K562 (cell line): ENCODE results near the gene TMEM217. TPM values are rescaled to one million over a fixed set of nuclear protein-coding genes. Genes with fewer than 3 reads are reported as not detected.

Experiments
- ATAC-seq: fragments of 200-7000 bp; cut with Tn5 transposase; 3 replicates; pipeline ENCODE4 v1.9.1; 2020; ENCODE audit warnings: moderate library complexity
- BruUV-seq: library from RNA; stranded (reverse); fragments of 400-500 nt; replicated peaks from 2 replicates; lab custom pipeline; 2021; lab: Mats Ljungman, UMichigan
- CTCF ChIA-PET: fragments of 300-600 bp; formaldehyde crosslinking; extraction: SDS; loops from one replicate; lab custom pipeline; 2021; ENCODE audit warnings: low intra/inter-chr PET ratio; lab: Yijun Ruan, JAX
- POLR2A ChIA-PET: fragments of 300-600, 350-650 bp; sonication (Branson Sonifier 250); formaldehyde crosslinking; extraction: SDS; loops from one replicate; lab custom pipeline; 2021; ENCODE audit warnings: antibody characterized with exemption, inconsistent platforms; lab: Yijun Ruan, JAX
- DNase-seq, 4 experiments: peaks; one replicate each; pipeline versions ENCODE4 v3.0.0 to v3.0.0-alpha.2; 2011 to 2018; ENCODE audit warnings: low spot score in 3 of 4, mixed read lengths in 3 of 4; ENCODE audit errors: extremely low read depth in 1 of 4
- FAIRE-seq: peaks from 2 replicates; lab custom pipeline; 2011; peaks lifted over from hg19 to GRCh38; lab: Jason Lieb, UNC
- H2AFZ ChIP-seq: 2 replicates; pipeline ENCODE4 v1.6.0; 2011; ENCODE audit warnings: low read depth, low read length, control low read depth, inconsistent platforms
- H3K27ac ChIP-seq: fragments of 200-600 bp; 3 replicates; pipeline ENCODE4 v1.8.0; 2011; ENCODE audit warnings: low read depth, mild to moderate bottlenecking, control low read depth, inconsistent platforms, low read length, moderate library complexity, mixed read lengths; ENCODE audit errors: extremely low read depth
- H3K27me3 ChIP-seq, 2 experiments: fragments of 300-600 bp in 1 of 2; 2 replicates in 1 of 2; 3 replicates in 1 of 2; pipeline versions ENCODE4 v1.6.0 to v1.8.0; 2011; ENCODE audit warnings: inconsistent platforms in 2 of 2, low read length in 2 of 2, mild to moderate bottlenecking in 1 of 2, mixed read lengths in 1 of 2, moderate library complexity in 1 of 2; ENCODE audit not compliant: control insufficient read depth in 2 of 2, insufficient read depth in 2 of 2
- H3K36me3 ChIP-seq: fragments of 300-600 bp; 3 replicates; pipeline ENCODE4 v1.8.0; 2011; ENCODE audit warnings: mild to moderate bottlenecking, low read length, inconsistent platforms; ENCODE audit not compliant: control insufficient read depth, insufficient read depth
- H3K4me1 ChIP-seq, 2 experiments: fragments of 200-600 bp in 1 of 2; replicated peaks in 1 of 2; 2 replicates in 1 of 2; 3 replicates in 1 of 2; pipeline versions ENCODE4 v1.5.1 to v1.8.0; 2011; ENCODE audit warnings: inconsistent platforms in 2 of 2, low read length in 2 of 2, mild to moderate bottlenecking in 1 of 2, mixed read lengths in 1 of 2, moderate library complexity in 1 of 2; ENCODE audit not compliant: control insufficient read depth in 2 of 2, insufficient read depth in 2 of 2
- H3K4me2 ChIP-seq: 2 replicates; pipeline ENCODE4 v1.6.1; 2011; ENCODE audit warnings: low read length, control low read depth, inconsistent platforms, mixed read lengths; ENCODE audit not compliant: insufficient read depth
- H3K4me3 ChIP-seq: fragments of 200-600 bp; sonication (generic), shearing (Covaris generic); 2 replicates; pipeline ENCODE4 v1.5.1; 2016; ENCODE audit warnings: control low read depth, inconsistent platforms
- H3K79me2 ChIP-seq: fragments of 200-600 bp; 3 replicates; pipeline ENCODE4 v1.8.0; 2011; ENCODE audit warnings: low read length, inconsistent platforms; ENCODE audit not compliant: control insufficient read depth, insufficient read depth
- H3K9ac ChIP-seq, 2 experiments: 2 replicates each; pipeline versions ENCODE4 v1.6.0 to v1.6.1; 2011; ENCODE audit warnings: low read depth in 2 of 2, low read length in 2 of 2, control low read depth in 1 of 2, inconsistent platforms in 1 of 2, mild to moderate bottlenecking in 1 of 2, mixed read lengths in 1 of 2; ENCODE audit not compliant: insufficient read depth in 1 of 2
- H3K9me1 ChIP-seq: one replicate; pipeline ENCODE4 v1.6.0; 2011; ENCODE audit warnings: inconsistent platforms, mild to moderate bottlenecking, low read length, moderate library complexity; ENCODE audit not compliant: control insufficient read depth, insufficient read depth
- H3K9me3 ChIP-seq: replicated peaks from 2 replicates; pipeline ENCODE4 v1.5.1; 2011; ENCODE audit warnings: low read depth, low read length, inconsistent platforms; ENCODE audit not compliant: control insufficient read depth, insufficient read depth
- H4K20me1 ChIP-seq: replicated peaks from 2 replicates; pipeline ENCODE4 v1.6.1; 2011; ENCODE audit warnings: low read length, inconsistent platforms, mixed read lengths; ENCODE audit not compliant: control insufficient read depth, insufficient read depth
- CBFB ChIP-seq: sonication (generic); formaldehyde crosslinking; IDR thresholded peaks from 2 replicates; pipeline ENCODE4 v1.4.0; 2020; ENCODE audit warnings: mild to moderate bottlenecking, missing genetic modification reagents
- CEBPG ChIP-seq, 3 experiments: fragments of 200-800 bp in 1 of 3; sonication (Bioruptor generic) in 1 of 3; sonication (generic) in 1 of 3; formaldehyde crosslinking in 1 of 3; IDR thresholded peaks in 2 of 3; conservative IDR thresholded peaks in 1 of 3; 2 replicates each; pipeline versions ENCODE4 v1.6.1 to v1.8.0; 2016 to 2022; ENCODE audit warnings: missing compliant biosample characterization in 2 of 3, missing genetic modification characterization in 2 of 3, mild to moderate bottlenecking in 1 of 3, missing genetic modification reagents in 1 of 3
- TSC22D4 ChIP-seq: fragments of 450-650 bp; IDR thresholded peaks from 2 replicates; pipeline ENCODE4 v1.6.1; 2016; ENCODE audit warnings: missing genetic modification characterization, missing biosample characterization, control low read depth
- YY1 ChIP-seq, 3 experiments: IDR thresholded peaks; 2 replicates each; pipeline ENCODE4 v1.6.1; 2011; ENCODE audit warnings: low read length in 2 of 3, mild to moderate bottlenecking in 2 of 3, moderate library complexity in 2 of 3, borderline replicate concordance in 1 of 3, control low read depth in 1 of 3, low read depth in 1 of 3; ENCODE audit not compliant: insufficient read depth in 3 of 3, insufficient replicate concordance in 2 of 3, control insufficient read depth in 1 of 3, insufficient read length in 1 of 3; ENCODE audit errors: extremely low read depth in 1 of 3
- WGBS: fragments of 100-300 bp; shearing (Covaris generic); methylation state at CpG from one replicate; pipeline ENCODE4 v1.1.6; 2016; ENCODE audit warnings: low coverage, mixed read lengths; ENCODE audit not compliant: insufficient coverage; ENCODE audit errors: missing lambda C conversion rate; 5-methylcytosine and 5-hydroxymethylcytosine counted together
- in situ Hi-C: fragments of 300-500 bp; cut with MboI; formaldehyde crosslinking; loops from 4 replicates; pipeline ENCODE4 v1.15.0; 2018; ENCODE audit warnings: inconsistent platforms, mixed read lengths
- intact Hi-C: fragments of 100-400 bp; cut with micrococcal nuclease; formaldehyde crosslinking; loops from 2 replicates; pipeline ENCODE4 v1.14.2; 2022
- polyA plus RNA-seq, 8 experiments: library from polyadenylated mRNA; depleted of rRNA in 4 of 8; stranded (reverse) in 5 of 8; unstranded in 3 of 8; fragments of >200 nt; fragmentation: Nextera tagmentation in 2 of 8; fragmentation: Illumina TruSeq in 1 of 8; extraction: Ambion mirVana in 2 of 8; extraction: Trizol in 1 of 8; gene quantifications; 2 replicates each; pipeline versions ENCODE4 v1.2.1 to v1.2.3, GENCODE V29; 2011 to 2014; ENCODE audit warnings: inconsistent platforms in 1 of 8, missing spikeins in 1 of 8
- total RNA-seq, 7 experiments: library from RNA; depleted of rRNA in 6 of 7; stranded (reverse); fragments of >200 nt in 6 of 7; fragmentation: Illumina TruSeq in 2 of 7; extraction: Trizol in 2 of 7; gene quantifications; 2 replicates each; pipeline versions ENCODE4 v1.2.1 to v1.2.3, GENCODE V29; 2011 to 2021; ENCODE audit warnings: low replicate concordance in 1 of 7
- TF ChIP-seq, protein P1 (sequence below): fragments of 250-450 bp; sonication (Bioruptor Pico); IDR thresholded peaks from 2 replicates; pipeline ENCODE4 v1.5.0; 2021
- TF ChIP-seq, protein P2 (sequence below), 3 experiments: IDR thresholded peaks in 2 of 3; conservative IDR thresholded peaks in 1 of 3; 2 replicates each; pipeline ENCODE4 v1.5.1; 2011 to 2012; ENCODE audit warnings: low read length in 3 of 3, mild to moderate bottlenecking in 3 of 3, control low read depth in 2 of 3, improper control_type of control experiment in 1 of 3, inconsistent platforms in 1 of 3, low read depth in 1 of 3, mixed read lengths in 1 of 3, moderate library complexity in 1 of 3; ENCODE audit not compliant: insufficient read depth in 2 of 3

The TMEM217 gene
- total and polyA plus RNA-seq, 9 of the 15 experiments (the other 6 are each of a cell fraction or from before 2014, with no cell fraction given): 1.3 to 8.0 (median 1.9) TPM

DNA sequence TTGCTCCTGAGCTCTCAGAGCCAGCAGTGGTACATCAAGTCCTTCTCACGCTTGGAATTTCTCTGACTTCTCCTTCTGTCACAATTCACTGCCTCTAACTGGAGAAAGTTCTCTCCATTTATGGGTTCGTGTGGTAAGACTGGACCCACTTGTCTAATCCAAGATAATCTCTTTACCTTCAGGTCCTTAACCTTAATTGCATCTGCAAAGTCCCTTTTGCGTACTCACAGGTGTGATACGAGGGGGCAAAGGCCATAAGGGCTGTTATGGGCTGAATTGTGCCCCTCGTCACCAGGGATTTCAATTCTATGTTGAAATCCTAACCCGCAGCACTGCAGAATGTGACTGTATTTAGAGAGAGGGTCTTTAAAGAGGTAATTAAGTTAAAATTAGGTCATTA lies 27.8 kb downstream of the TMEM217 start:
- Histone ChIP-seq H2AFZ (peak overlapping the region; percentile 43), H3K9me3 (no peaks in the 10 kb centered on the region), H3K9ac (peak overlapping the region in 1 of 2 experiments; percentile 41; a peak in 1 of 4 replicates), H3K36me3 (no peaks in the 10 kb centered on the region), H3K9me1 (no peaks in the 10 kb centered on the region), H3K79me2 (no peaks in the 10 kb centered on the region), H4K20me1 (no peaks in the 10 kb centered on the region), H3K4me1 (peaks cover 10 to 29% of the 10 kb centered on the region in 2 experiments), H3K4me2 (no peak overlapping the region), H3K27me3 (no peaks in the 10 kb centered on the region), H3K4me3 (no peak overlapping the region), H3K27ac (no peak overlapping the region)
- TF ChIP-seq YY1 (IDR thresholded peaks at IDR 0.05; ENCODE audit: borderline replicate concordance in 1 of 3, control insufficient read depth in 1 of 3, extremely low read depth in 1 of 3, insufficient read depth in 3 of 3, insufficient read length in 1 of 3, insufficient replicate concordance in 2 of 3, low read depth in 1 of 3, low read length in 2 of 3) (no peak), TSC22D4 (tag) (no peak), CEBPG (CRISPR knock-in tag; IDR thresholded peaks at IDR 0.05) (no peak), CEBPG (tag; conservative IDR thresholded peaks at IDR 0.05 in 1 of 2, IDR thresholded peaks at IDR 0.05 in 1 of 2) (no peak), CBFB (no peak)
- TF ChIP-seq, protein P1, sequence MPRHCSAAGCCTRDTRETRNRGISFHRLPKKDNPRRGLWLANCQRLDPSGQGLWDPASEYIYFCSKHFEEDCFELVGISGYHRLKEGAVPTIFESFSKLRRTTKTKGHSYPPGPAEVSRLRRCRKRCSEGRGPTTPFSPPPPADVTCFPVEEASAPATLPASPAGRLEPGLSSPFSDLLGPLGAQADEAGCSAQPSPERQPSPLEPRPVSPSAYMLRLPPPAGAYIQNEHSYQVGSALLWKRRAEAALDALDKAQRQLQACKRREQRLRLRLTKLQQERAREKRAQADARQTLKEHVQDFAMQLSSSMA (CRISPR knock-in tag): no peak
- TF ChIP-seq, protein P2, sequence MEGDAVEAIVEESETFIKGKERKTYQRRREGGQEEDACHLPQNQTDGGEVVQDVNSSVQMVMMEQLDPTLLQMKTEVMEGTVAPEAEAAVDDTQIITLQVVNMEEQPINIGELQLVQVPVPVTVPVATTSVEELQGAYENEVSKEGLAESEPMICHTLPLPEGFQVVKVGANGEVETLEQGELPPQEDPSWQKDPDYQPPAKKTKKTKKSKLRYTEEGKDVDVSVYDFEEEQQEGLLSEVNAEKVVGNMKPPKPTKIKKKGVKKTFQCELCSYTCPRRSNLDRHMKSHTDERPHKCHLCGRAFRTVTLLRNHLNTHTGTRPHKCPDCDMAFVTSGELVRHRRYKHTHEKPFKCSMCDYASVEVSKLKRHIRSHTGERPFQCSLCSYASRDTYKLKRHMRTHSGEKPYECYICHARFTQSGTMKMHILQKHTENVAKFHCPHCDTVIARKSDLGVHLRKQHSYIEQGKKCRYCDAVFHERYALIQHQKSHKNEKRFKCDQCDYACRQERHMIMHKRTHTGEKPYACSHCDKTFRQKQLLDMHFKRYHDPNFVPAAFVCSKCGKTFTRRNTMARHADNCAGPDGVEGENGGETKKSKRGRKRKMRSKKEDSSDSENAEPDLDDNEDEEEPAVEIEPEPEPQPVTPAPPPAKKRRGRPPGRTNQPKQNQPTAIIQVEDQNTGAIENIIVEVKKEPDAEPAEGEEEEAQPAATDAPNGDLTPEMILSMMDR (IDR thresholded peaks at IDR 0.05 in 2 of 3, conservative IDR thresholded peaks at IDR 0.05 in 1 of 3; ENCODE audit: insufficient read depth in 2 of 3, low read depth in 1 of 3, low read length in 3 of 3): no peak
- in situ Hi-C loops: no loop called here
- ATAC-seq (no peak), DNase-seq (no peak), FAIRE-seq (no peak)
- ChIA-PET CTCF (no interaction called here), POLR2A (interaction anchor here (1.1 kb wide), 1 partner anchor 15 kb away, joined by 3 read pairs; no protein-coding TSS in a partner anchor)
- BruUV-seq: no TSS peak
- intact Hi-C loops: no loop called here
- 69% methylated on average over 6 of the region's 6 CpGs for WGBS
